Neutrophil (primary cell): ENCODE measurements around the gene SPATA9.

Source experiments
- H3K27ac ChIP-seq: fragments of 200-600 bp; sonication (generic); 2 replicates; pipeline ENCODE4 v1.5.1; 2016; ENCODE audit warnings: mild to moderate bottlenecking, moderate library complexity
- H3K27me3 ChIP-seq: fragments of 200-600 bp; sonication (generic); 2 replicates; pipeline ENCODE4 v1.6.0; 2016; ENCODE audit warnings: mild to moderate bottlenecking
- H3K36me3 ChIP-seq: fragments of 200-600 bp; sonication (generic); 2 replicates; pipeline ENCODE4 v1.5.1; 2017
- H3K4me1 ChIP-seq, 2 experiments: fragments of 200-600 bp in 1 of 2; sonication (generic) in 1 of 2; 1 replicate in 1 of 2; 2 replicates in 1 of 2; pipeline versions ENCODE4 v1.5.1 to v1.6.1; 2013 to 2016; ENCODE audit warnings: low read depth in 1 of 2, low read length in 1 of 2, mild to moderate bottlenecking in 1 of 2, moderate library complexity in 1 of 2; ENCODE audit not compliant: control insufficient read depth in 1 of 2, insufficient read depth in 1 of 2
- H3K4me3 ChIP-seq, 2 experiments: fragments of 200-600 bp in 1 of 2; sonication (generic) in 1 of 2; 1 replicate in 1 of 2; 2 replicates in 1 of 2; pipeline ENCODE4 v1.5.1; 2013 to 2016; ENCODE audit warnings: low read depth in 1 of 2, low read length in 1 of 2, mild to moderate bottlenecking in 1 of 2, moderate library complexity in 1 of 2
- H3K9me3 ChIP-seq: fragments of 200-600 bp; sonication (generic); 2 replicates; pipeline ENCODE4 v1.5.1; 2016
- CTCF ChIP-seq: fragments of 200-600 bp; sonication (generic); IDR thresholded peaks from 2 replicates; pipeline ENCODE4 v1.5.1; 2016; ENCODE audit warnings: antibody characterized with exemption

Gene SPATA9

GRCh38 chr5:95668728-95669127, 14.1 kb downstream of the SPATA9 start:
- H3K9me3 ChIP-seq: no peaks in the 10 kb centered on the region
- no peaks in the 10 kb centered on the region for H3K36me3 ChIP-seq
- peaks cover 2 to 4% of the 10 kb centered on the region in 2 experiments for H3K4me1 ChIP-seq
- H3K4me3 ChIP-seq: no peak overlapping the region
- no peak overlapping the region for H3K27ac ChIP-seq
- TF ChIP-seq CTCF: no peak
- H3K27me3 ChIP-seq: no peaks in the 10 kb centered on the region

- no peak for TF ChIP-seq CTCF
- Histone ChIP-seq H3K27ac (no peak overlapping the region), H3K4me3 (no peak overlapping the region)
Measured at GRCh38 chr5:95668216-95668615, 14.6 kb downstream of the SPATA9 start.

GRCh38 chr5:95667678-95668077, 15.1 kb downstream of the SPATA9 start:
- Histone ChIP-seq H3K27ac (no peak overlapping the region), H3K4me3 (no peak overlapping the region), H3K9me3 (no peaks in the 10 kb centered on the region), H3K27me3 (no peaks in the 10 kb centered on the region), H3K4me1 (peaks cover 2 to 4% of the 10 kb centered on the region in 2 experiments), H3K36me3 (no peaks in the 10 kb centered on the region)
- TF ChIP-seq CTCF: no peak

More at GRCh38 chr5:95668216-95668615, 14.6 kb downstream of the SPATA9 start:
- Histone ChIP-seq H3K27me3 (no peaks in the 10 kb centered on the region), H3K9me3 (no peaks in the 10 kb centered on the region), H3K36me3 (no peaks in the 10 kb centered on the region), H3K4me1 (peaks cover 2 to 4% of the 10 kb centered on the region in 2 experiments)

- no peaks in the 10 kb centered on the region for H3K9me3 ChIP-seq
- peaks cover 2 to 4% of the 10 kb centered on the region in 2 experiments for H3K4me1 ChIP-seq
- no peak overlapping the region for H3K27ac ChIP-seq
- H3K36me3 ChIP-seq: no peaks in the 10 kb centered on the region
- TF ChIP-seq CTCF: no peak
- H3K4me3 ChIP-seq: no peak overlapping the region
- no peaks in the 10 kb centered on the region for H3K27me3 ChIP-seq
Measured at GRCh38 chr5:95667061-95667618, 15.7 kb downstream of the SPATA9 start.

GRCh38 chr5:95664204-95664786, 18.5 kb downstream of the SPATA9 start:
- H3K27me3 ChIP-seq: no peaks in the 10 kb centered on the region

More at GRCh38 chr5:95664204-95664786, 18.5 kb downstream of the SPATA9 start:
- Histone ChIP-seq H3K4me1 (peaks cover 2 to 4% of the 10 kb centered on the region in 2 experiments), H3K36me3 (no peaks in the 10 kb centered on the region), H3K4me3 (no peak overlapping the region), H3K27ac (no peak overlapping the region), H3K9me3 (no peaks in the 10 kb centered on the region)
- peak; percentile 50 for TF ChIP-seq CTCF
